ENCODE data around the gene CAMP. TPM values are rescaled to one million over a fixed set of nuclear protein-coding genes. Genes with fewer than 3 reads are reported as not detected.
A peak's percentile ranks its signal among the peaks of the same experiment; 100 is the strongest.

Gene CAMP
- total and polyA plus RNA-seq, 2 of the 13 experiments (the other 11 are each of a cell fraction or from before 2014, with no cell fraction given): not detected

DNA sequence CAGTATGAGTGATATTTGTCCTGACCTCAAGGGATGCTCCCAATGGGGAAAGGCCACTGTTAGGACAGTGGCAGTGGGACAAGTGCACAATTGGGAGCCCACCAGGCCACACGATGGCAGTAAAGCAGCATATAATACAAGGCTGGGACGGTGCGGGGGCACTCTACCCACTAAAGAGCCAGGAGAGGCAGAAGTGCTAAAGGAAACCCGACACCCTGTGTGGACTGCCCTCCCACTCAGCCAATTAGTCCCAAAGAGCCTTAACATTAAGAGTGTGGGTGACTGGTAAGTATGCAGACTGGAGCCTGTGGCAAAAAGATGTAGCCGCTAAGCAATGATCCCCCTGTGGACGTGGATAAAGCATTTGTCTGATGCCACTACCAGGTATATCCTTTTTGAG is 9.4 kb downstream of the CAMP start (continued):
- TF ChIP-seq NFE2L2 (IDR thresholded peaks at IDR 0.05; ENCODE audit: low read length) (no peak), RXRA (CRISPR knock-in tag; IDR thresholded peaks at IDR 0.05) (0 out of 2 replicates have a peak, but pooled peaks have one; percentile 17), KLF9 (CRISPR knock-in tag; IDR thresholded peaks at IDR 0.05; ENCODE audit: low read depth) (no peak), ZNF773 (CRISPR knock-in tag; IDR thresholded peaks at IDR 0.05; ENCODE audit: borderline replicate concordance) (no peak), ZBTB38 (CRISPR knock-in tag; IDR thresholded peaks at IDR 0.05) (0 out of 2 replicates have a peak, but pooled peaks have one; percentile 41), FOXA1 (IDR thresholded peaks at IDR 0.05) (no peak), FOXA1 (CRISPR knock-in tag; IDR thresholded peaks at IDR 0.05) (no peak), MXI1 (IDR thresholded peaks at IDR 0.05; ENCODE audit: borderline replicate concordance, low read depth, low read length) (no peak), PPARG (CRISPR knock-in tag; conservative IDR thresholded peaks at IDR 0.05) (0 out of 2 replicates have a peak, but pooled peaks have one; percentile 14), ZFY (CRISPR knock-in tag; IDR thresholded peaks at IDR 0.05) (no peak), SOX5 (CRISPR knock-in tag; IDR thresholded peaks at IDR 0.05; ENCODE audit: borderline replicate concordance) (peak; percentile 30; the same call in 1 of the 2 replicates), LCORL (IDR thresholded peaks at IDR 0.05) (no peak), LCORL (CRISPR knock-in tag; IDR thresholded peaks at IDR 0.05) (peak; percentile 68; the same call in 1 of the 2 replicates), ZNF441 (CRISPR knock-in tag; IDR thresholded peaks at IDR 0.05; ENCODE audit: borderline replicate concordance) (no peak)
- TF ChIP-seq, protein P1, sequence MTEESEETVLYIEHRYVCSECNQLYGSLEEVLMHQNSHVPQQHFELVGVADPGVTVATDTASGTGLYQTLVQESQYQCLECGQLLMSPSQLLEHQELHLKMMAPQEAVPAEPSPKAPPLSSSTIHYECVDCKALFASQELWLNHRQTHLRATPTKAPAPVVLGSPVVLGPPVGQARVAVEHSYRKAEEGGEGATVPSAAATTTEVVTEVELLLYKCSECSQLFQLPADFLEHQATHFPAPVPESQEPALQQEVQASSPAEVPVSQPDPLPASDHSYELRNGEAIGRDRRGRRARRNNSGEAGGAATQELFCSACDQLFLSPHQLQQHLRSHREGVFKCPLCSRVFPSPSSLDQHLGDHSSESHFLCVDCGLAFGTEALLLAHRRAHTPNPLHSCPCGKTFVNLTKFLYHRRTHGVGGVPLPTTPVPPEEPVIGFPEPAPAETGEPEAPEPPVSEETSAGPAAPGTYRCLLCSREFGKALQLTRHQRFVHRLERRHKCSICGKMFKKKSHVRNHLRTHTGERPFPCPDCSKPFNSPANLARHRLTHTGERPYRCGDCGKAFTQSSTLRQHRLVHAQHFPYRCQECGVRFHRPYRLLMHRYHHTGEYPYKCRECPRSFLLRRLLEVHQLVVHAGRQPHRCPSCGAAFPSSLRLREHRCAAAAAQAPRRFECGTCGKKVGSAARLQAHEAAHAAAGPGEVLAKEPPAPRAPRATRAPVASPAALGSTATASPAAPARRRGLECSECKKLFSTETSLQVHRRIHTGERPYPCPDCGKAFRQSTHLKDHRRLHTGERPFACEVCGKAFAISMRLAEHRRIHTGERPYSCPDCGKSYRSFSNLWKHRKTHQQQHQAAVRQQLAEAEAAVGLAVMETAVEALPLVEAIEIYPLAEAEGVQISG (CRISPR knock-in tag; IDR thresholded peaks at IDR 0.05): peak; percentile 100
- TF ChIP-seq, protein P2, sequence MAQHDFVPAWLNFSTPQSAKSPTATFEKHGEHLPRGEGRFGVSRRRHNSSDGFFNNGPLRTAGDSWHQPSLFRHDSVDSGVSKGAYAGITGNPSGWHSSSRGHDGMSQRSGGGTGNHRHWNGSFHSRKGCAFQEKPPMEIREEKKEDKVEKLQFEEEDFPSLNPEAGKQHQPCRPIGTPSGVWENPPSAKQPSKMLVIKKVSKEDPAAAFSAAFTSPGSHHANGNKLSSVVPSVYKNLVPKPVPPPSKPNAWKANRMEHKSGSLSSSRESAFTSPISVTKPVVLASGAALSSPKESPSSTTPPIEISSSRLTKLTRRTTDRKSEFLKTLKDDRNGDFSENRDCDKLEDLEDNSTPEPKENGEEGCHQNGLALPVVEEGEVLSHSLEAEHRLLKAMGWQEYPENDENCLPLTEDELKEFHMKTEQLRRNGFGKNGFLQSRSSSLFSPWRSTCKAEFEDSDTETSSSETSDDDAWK (CRISPR knock-in tag; IDR thresholded peaks at IDR 0.05): no peak

Data from HepG2 (cell line).